Keratinocyte (primary cell): ENCODE measurements around the gene GJD2.

Source experiments
- CTCF ChIP-seq, 3 experiments: IDR thresholded peaks in 1 of 3; conservative IDR thresholded peaks in 1 of 3; optimal IDR thresholded peaks in 1 of 3; 2 replicates in 2 of 3; 3 replicates in 1 of 3; pipeline versions ENCODE3 to v1.5.1; 2011; ENCODE audit warnings: low read length in 3 of 3, mild to moderate bottlenecking in 3 of 3, moderate library complexity in 2 of 3, control low read depth in 1 of 3, inconsistent platforms in 1 of 3; ENCODE audit not compliant: insufficient read depth in 2 of 3; ENCODE audit errors: extremely low read depth in 1 of 3
- EZH2 ChIP-seq: IDR thresholded peaks from one replicate; pipeline ENCODE4 v1.6.1; 2012; ENCODE audit warnings: inconsistent platforms, mild to moderate bottlenecking, low read length, moderate library complexity

- TF ChIP-seq CTCF (optimal IDR thresholded peaks at IDR 0.05 in 1 of 3, IDR thresholded peaks at IDR 0.05 in 1 of 3, conservative IDR thresholded peaks at IDR 0.05 in 1 of 3; ENCODE audit: extremely low read depth in 1 of 3, insufficient read depth in 2 of 3, low read length in 3 of 3) = no peak
- no peak for TF ChIP-seq EZH2
Observed at GRCh38 chr15:34804113-34804512, 49.3 kb upstream of the GJD2 start.
